HG02759 (cell line): ENCODE results near the gene TBC1D2.

Experiments
- ATAC-seq: cut with Tn5 transposase; IDR thresholded peaks from one replicate; pipeline ENCODE4 v1.9.1; 2021; ENCODE audit warnings: mild to moderate bottlenecking, moderate library complexity; ENCODE audit not compliant: unreplicated experiment

Gene TBC1D2

GRCh38 chr9:98241357-98242300, 13.8 kb downstream of the TBC1D2 start:
- ATAC-seq = no peak

- ATAC-seq = no peak
Measured at GRCh38 chr9:98240475-98240874, 15.0 kb downstream of the TBC1D2 start.

GRCh38 chr9:98236901-98237487, 18.5 kb downstream of the TBC1D2 start:
- no peak for ATAC-seq

- ATAC-seq = no peak
Measured at GRCh38 chr9:98235126-98235525, 20.3 kb downstream of the TBC1D2 start.

- ATAC-seq = no peak
Measured at GRCh38 chr9:98234245-98234825, 21.1 kb downstream of the TBC1D2 start.

GRCh38 chr9:98232926-98233325, 22.5 kb downstream of the TBC1D2 start:
- no peak for ATAC-seq

GRCh38 chr9:98231770-98232478, 23.5 kb downstream of the TBC1D2 start:
- ATAC-seq = no peak

- ATAC-seq = no peak
Measured at GRCh38 chr9:98230789-98231188, 24.7 kb downstream of the TBC1D2 start.

GRCh38 chr9:98230304-98230703, 25.1 kb downstream of the TBC1D2 start:
- no peak for ATAC-seq

GRCh38 chr9:98229620-98230019, 25.8 kb downstream of the TBC1D2 start:
- ATAC-seq = no peak

- ATAC-seq = no peak
Measured at GRCh38 chr9:98229090-98229395, 26.4 kb downstream of the TBC1D2 start.

- no peak for ATAC-seq
Measured at GRCh38 chr9:98228392-98229089, 26.9 kb downstream of the TBC1D2 start.

- ATAC-seq = no peak
Measured at GRCh38 chr9:98227883-98228282, 27.6 kb downstream of the TBC1D2 start.

GRCh38 chr9:98226957-98227356, 28.5 kb downstream of the TBC1D2 start:
- no peak for ATAC-seq

- ATAC-seq = no peak
Measured at GRCh38 chr9:98226516-98226915, 28.9 kb downstream of the TBC1D2 start.

- no peak for ATAC-seq
Measured at GRCh38 chr9:98225015-98225442, 30.4 kb downstream of the TBC1D2 start.

- ATAC-seq = no peak
Measured at GRCh38 chr9:98222885-98223691, 32.4 kb downstream of the TBC1D2 start.

- no peak for ATAC-seq
Measured at GRCh38 chr9:98220911-98221310, 34.5 kb downstream of the TBC1D2 start.

- ATAC-seq = no peak
Measured at GRCh38 chr9:98219794-98220370, 35.6 kb downstream of the TBC1D2 start.

GRCh38 chr9:98219364-98219716, 36.1 kb downstream of the TBC1D2 start:
- no peak for ATAC-seq
